A549 (cell line): ENCODE results near the gene FBXL7. TPM values are rescaled to one million over a fixed set of nuclear protein-coding genes. Genes with fewer than 3 reads are reported as not detected.

Experiments
- ATAC-seq, 2 experiments: fragments of 200-7000 bp in 1 of 2; fragments of >200 bp in 1 of 2; cut with Nextera tagmentation in 1 of 2; cut with Tn5 transposase in 1 of 2; 3 replicates each; pipeline versions ENCODE4 v1.8.0 to v1.9.1; 2018 to 2020; ENCODE audit warnings: mild to moderate bottlenecking in 1 of 2, moderate library complexity in 1 of 2
- CTCF ChIA-PET: fragments of 300-600 bp; sonication (Branson Sonifier 250); formaldehyde crosslinking; extraction: SDS; loops from one replicate; lab custom pipeline; 2021; ENCODE audit warnings: antibody characterized with exemption, inconsistent platforms; lab: Yijun Ruan, JAX
- POLR2A ChIA-PET: fragments of 350-600 bp; formaldehyde crosslinking; extraction: SDS; loops from one replicate; lab custom pipeline; 2021; ENCODE audit warnings: antibody characterized with exemption, inconsistent platforms; lab: Yijun Ruan, JAX
- DNase-seq, 2 experiments: peaks; one replicate each; pipeline versions ENCODE4 v3.0.0 to v3.0.0-alpha.2; 2011 to 2016; ENCODE audit warnings: low read depth in 1 of 2, low spot score in 1 of 2
- FAIRE-seq: peaks from 2 replicates; lab custom pipeline; 2011; peaks lifted over from hg19 to GRCh38; lab: Jason Lieb, UNC
- H3K27ac ChIP-seq, 2 experiments: fragments of >200 bp; sonication (Bioruptor Twin); formaldehyde crosslinking; 3 replicates each; pipeline ENCODE4 v1.5.1; 2016 to 2017
- H3K4me1 ChIP-seq: fragments of >200 bp; sonication (Bioruptor Twin); formaldehyde crosslinking; 3 replicates; pipeline ENCODE4 v1.6.1; 2016
- H3K4me2 ChIP-seq: fragments of >200 bp; sonication (Bioruptor Twin); formaldehyde crosslinking; 3 replicates; pipeline ENCODE4 v1.6.1; 2016
- H3K4me3 ChIP-seq: fragments of >200 bp; sonication (Bioruptor Twin); formaldehyde crosslinking; 3 replicates; pipeline ENCODE4 v1.5.1; 2016
- H3K9me3 ChIP-seq: fragments of >200 bp; sonication (Bioruptor Twin); formaldehyde crosslinking; 3 replicates; pipeline ENCODE4 v1.6.1; 2016
- CBX2 ChIP-seq: fragments of 200-600 bp; sonication (generic); IDR thresholded peaks from 2 replicates; pipeline ENCODE4 v1.6.1; 2016; ENCODE audit warnings: low read depth, mild to moderate bottlenecking, borderline replicate concordance
- CEBPB ChIP-seq, 2 experiments: fragments of >200 bp in 1 of 2; sonication (Bioruptor Twin) in 1 of 2; formaldehyde crosslinking in 1 of 2; IDR thresholded peaks; 2 replicates each; pipeline ENCODE4 v1.6.1; 2012 to 2016
- CHD4 ChIP-seq: fragments of 200-600 bp; sonication (generic); IDR thresholded peaks from 2 replicates; pipeline ENCODE4 v1.6.1; 2016; ENCODE audit warnings: antibody characterized with exemption, mild to moderate bottlenecking, borderline replicate concordance
- CTCF ChIP-seq: fragments of >200 bp; sonication (Bioruptor Twin); formaldehyde crosslinking; IDR thresholded peaks from 3 replicates; pipeline ENCODE4 v1.5.1; 2016
- ESRRA ChIP-seq: fragments of 150-350 bp; IDR thresholded peaks from 2 replicates; pipeline ENCODE4 v1.6.1; 2014; ENCODE audit warnings: mild to moderate bottlenecking, low read length, borderline replicate concordance
- FOSL2 ChIP-seq, 2 experiments: fragments of 450-650 bp in 1 of 2; fragments of >200 bp in 1 of 2; sonication (Bioruptor Twin) in 1 of 2; formaldehyde crosslinking; IDR thresholded peaks; 2 replicates each; pipeline versions ENCODE4 v1.5.0 to v1.6.1; 2016 to 2020; ENCODE audit warnings: mild to moderate bottlenecking in 1 of 2, moderate library complexity in 1 of 2
- GATA3 ChIP-seq: IDR thresholded peaks from 2 replicates; pipeline ENCODE4 v1.6.1; 2012; ENCODE audit warnings: borderline replicate concordance
- HDAC2 ChIP-seq: fragments of 200-600 bp; sonication (generic); IDR thresholded peaks from 2 replicates; pipeline ENCODE4 v1.6.1; 2016
- HOXB13 ChIP-seq: fragments of 250-450 bp; sonication (Bioruptor Pico); IDR thresholded peaks from 2 replicates; pipeline ENCODE4 v1.5.0; 2020; ENCODE audit warnings: low read depth, mild to moderate bottlenecking, moderate library complexity
- JUN ChIP-seq, 2 experiments: fragments of >200 bp; sonication (Bioruptor Twin); formaldehyde crosslinking; IDR thresholded peaks; 2 replicates in 1 of 2; 3 replicates in 1 of 2; pipeline ENCODE4 v1.6.1; 2016 to 2017
- KDM5A ChIP-seq: fragments of 200-600 bp; sonication (generic); IDR thresholded peaks from 2 replicates; pipeline ENCODE4 v1.6.1; 2016; ENCODE audit warnings: antibody characterized with exemption, mild to moderate bottlenecking
- MAX ChIP-seq: IDR thresholded peaks from 2 replicates; pipeline ENCODE4 v1.6.1; 2012
- NPAS2 ChIP-seq: fragments of 250-450 bp; sonication (Bioruptor Pico); IDR thresholded peaks from 2 replicates; pipeline ENCODE4 v1.8.0; 2022; ENCODE audit warnings: mild to moderate bottlenecking, moderate library complexity, borderline replicate concordance
- PHF8 ChIP-seq: fragments of 200-600 bp; sonication (generic); IDR thresholded peaks from 2 replicates; pipeline ENCODE4 v1.6.1; 2016; ENCODE audit warnings: low read depth, mild to moderate bottlenecking, antibody characterized with exemption, moderate library complexity, borderline replicate concordance
- RAD21 ChIP-seq, 2 experiments: fragments of >200 bp in 1 of 2; sonication (Bioruptor Twin) in 1 of 2; formaldehyde crosslinking in 1 of 2; IDR thresholded peaks in 1 of 2; conservative IDR thresholded peaks in 1 of 2; 2 replicates in 1 of 2; 3 replicates in 1 of 2; pipeline ENCODE4 v1.6.1; 2012 to 2018; ENCODE audit warnings: inconsistent platforms in 1 of 2
- WGBS: methylation state at CpG from one replicate; pipeline ENCODE4 v1.1.6; 2017; ENCODE audit errors: missing lambda C conversion rate; 5-methylcytosine and 5-hydroxymethylcytosine counted together
- polyA plus RNA-seq, 4 experiments: library from polyadenylated mRNA; depleted of rRNA in 3 of 4; stranded (reverse); fragments of >200 nt; fragmentation: RNase III in 1 of 4; extraction: RNeasy Plus Mini Kit Qiagen cat#74134 plus additional on column Dnase treatment in 1 of 4; gene quantifications; 2 replicates in 3 of 4; 3 replicates in 1 of 4; pipeline ENCODE4 v1.2.3, GENCODE V29; 2011 to 2017
- TF ChIP-seq, protein P1 (sequence below): fragments of 450-650 bp; IDR thresholded peaks from 2 replicates; pipeline ENCODE4 v1.6.1; 2014; ENCODE audit warnings: antibody characterized with exemption
- TF ChIP-seq, protein P2 (sequence below): fragments of 250-450 bp; sonication (Bioruptor Pico); IDR thresholded peaks from 2 replicates; pipeline ENCODE4 v1.5.0; 2021; ENCODE audit warnings: mild to moderate bottlenecking, moderate library complexity, borderline replicate concordance

FBXL7 gene
- polyA plus RNA-seq, 2 of the 4 experiments (the other 2 are of a cell fraction), result 0.90 to 1.7 TPM

- Histone ChIP-seq H3K4me3 (no peak overlapping the region), H3K9me3 (peaks cover 12% of the 10 kb centered on the region), H3K4me2 (no peak overlapping the region), H3K4me1 (no peaks in the 10 kb centered on the region), H3K27ac (no peak overlapping the region)
- ATAC-seq, result no peak
- ChIA-PET CTCF (no interaction called here), POLR2A (no interaction called here)
- no peak for TF ChIP-seq JUN (IDR thresholded peaks at IDR 0.05)
- TF ChIP-seq CEBPB (IDR thresholded peaks at IDR 0.05), result no peak
- TF ChIP-seq ESRRA, result no peak
- TF ChIP-seq RAD21 (conservative IDR thresholded peaks at IDR 0.05 in 1 of 2, IDR thresholded peaks at IDR 0.05 in 1 of 2), result no peak
- TF ChIP-seq HOXB13 (CRISPR knock-in tag), result no peak
- TF ChIP-seq, protein P1, sequence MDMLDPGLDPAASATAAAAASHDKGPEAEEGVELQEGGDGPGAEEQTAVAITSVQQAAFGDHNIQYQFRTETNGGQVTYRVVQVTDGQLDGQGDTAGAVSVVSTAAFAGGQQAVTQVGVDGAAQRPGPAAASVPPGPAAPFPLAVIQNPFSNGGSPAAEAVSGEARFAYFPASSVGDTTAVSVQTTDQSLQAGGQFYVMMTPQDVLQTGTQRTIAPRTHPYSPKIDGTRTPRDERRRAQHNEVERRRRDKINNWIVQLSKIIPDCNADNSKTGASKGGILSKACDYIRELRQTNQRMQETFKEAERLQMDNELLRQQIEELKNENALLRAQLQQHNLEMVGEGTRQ, result no peak
- no peak for TF ChIP-seq GATA3
- no peak for TF ChIP-seq MAX
- TF ChIP-seq, protein P2, sequence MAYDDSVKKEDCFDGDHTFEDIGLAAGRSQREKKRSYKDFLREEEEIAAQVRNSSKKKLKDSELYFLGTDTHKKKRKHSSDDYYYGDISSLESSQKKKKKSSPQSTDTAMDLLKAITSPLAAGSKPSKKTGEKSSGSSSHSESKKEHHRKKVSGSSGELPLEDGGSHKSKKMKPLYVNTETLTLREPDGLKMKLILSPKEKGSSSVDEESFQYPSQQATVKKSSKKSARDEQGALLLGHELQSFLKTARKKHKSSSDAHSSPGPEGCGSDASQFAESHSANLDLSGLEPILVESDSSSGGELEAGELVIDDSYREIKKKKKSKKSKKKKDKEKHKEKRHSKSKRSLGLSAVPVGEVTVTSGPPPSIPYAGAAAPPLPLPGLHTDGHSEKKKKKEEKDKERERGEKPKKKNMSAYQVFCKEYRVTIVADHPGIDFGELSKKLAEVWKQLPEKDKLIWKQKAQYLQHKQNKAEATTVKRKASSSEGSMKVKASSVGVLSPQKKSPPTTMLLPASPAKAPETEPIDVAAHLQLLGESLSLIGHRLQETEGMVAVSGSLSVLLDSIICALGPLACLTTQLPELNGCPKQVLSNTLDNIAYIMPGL, result no peak
- no peak for TF ChIP-seq KDM5A
- TF ChIP-seq CBX2, result no peak
- 43% methylated on average over 8 of the region's 8 CpGs for WGBS
- DNase-seq, result no peak
- no peak for FAIRE-seq
Observed at GRCh38 chr5:15806613-15807012, 306.6 kb downstream of the FBXL7 start.

DNA sequence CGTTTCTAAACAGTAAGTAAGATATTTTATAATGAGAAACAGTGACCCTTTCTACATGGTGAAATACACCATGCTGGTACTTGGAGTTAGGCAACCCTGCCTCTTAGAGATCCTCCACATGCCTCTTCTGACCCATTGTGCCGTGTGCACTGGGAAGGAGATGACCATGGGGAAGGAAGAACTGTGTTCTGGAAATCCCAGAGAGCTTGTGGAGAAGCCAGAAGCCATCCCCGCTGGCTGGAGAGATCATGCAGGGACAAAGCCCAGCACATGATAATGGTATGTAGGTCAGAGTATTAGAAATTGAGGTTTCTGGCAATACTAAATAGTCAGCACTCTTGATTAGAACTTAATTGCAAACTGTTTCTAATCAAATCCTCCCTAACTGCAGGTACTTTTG, 307.3 kb downstream of the FBXL7 start:
- CTCF ChIA-PET, result no interaction called here
- FAIRE-seq (no peak), ATAC-seq (no peak)

DNA sequence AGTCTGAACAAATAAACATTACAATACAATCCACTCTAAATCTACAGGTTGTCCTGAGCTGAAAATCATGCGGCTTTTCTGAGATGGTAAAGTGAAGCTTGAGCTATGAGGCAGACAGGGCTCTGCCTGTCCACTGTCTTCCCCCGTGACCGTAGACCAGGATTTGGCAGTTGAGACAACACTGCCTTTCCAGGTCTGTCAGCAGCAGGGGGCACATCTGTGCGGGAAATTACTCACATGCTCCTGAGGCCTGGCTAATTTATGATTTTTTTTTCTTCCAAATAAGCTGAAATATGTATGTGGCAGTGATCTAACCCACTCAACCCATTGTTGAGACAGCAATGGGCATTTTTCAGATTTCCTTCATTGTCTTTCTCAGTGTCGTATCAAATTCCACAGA, 307.9 kb downstream of the FBXL7 start:
- Histone ChIP-seq H3K4me1 (no peaks in the 10 kb centered on the region), H3K4me3 (no peak overlapping the region), H3K4me2 (no peak overlapping the region), H3K9me3 (peaks cover 12% of the 10 kb centered on the region), H3K27ac (no peak overlapping the region)
- DNase-seq, result no peak
- ChIA-PET CTCF (no interaction called here), POLR2A (no interaction called here)
- FAIRE-seq, result no peak
- no peak for TF ChIP-seq HDAC2
- TF ChIP-seq FOSL2 (IDR thresholded peaks at IDR 0.05), result no peak
- TF ChIP-seq FOSL2 (CRISPR knock-in tag; IDR thresholded peaks at IDR 0.05), result no peak
- no peak for TF ChIP-seq CHD4
- TF ChIP-seq MAX, result no peak
- TF ChIP-seq RAD21 (conservative IDR thresholded peaks at IDR 0.05 in 1 of 2, IDR thresholded peaks at IDR 0.05 in 1 of 2), result 0 out of 5 replicates have a peak, but pooled peaks of 1 of the 2 experiments have one; percentile 3
- WGBS, result 37% methylated on average over 5 of the region's 5 CpGs
- ATAC-seq, result no peak

More for the DNA sequence above, 307.3 kb downstream of the FBXL7 start:
- Histone ChIP-seq H3K27ac (no peak overlapping the region), H3K4me3 (no peak overlapping the region), H3K9me3 (peaks cover 12% of the 10 kb centered on the region), H3K4me1 (no peaks in the 10 kb centered on the region), H3K4me2 (no peak overlapping the region)
- WGBS, result 31% methylated on average over 3 of the region's 3 CpGs
- no peak for DNase-seq
- TF ChIP-seq NPAS2 (CRISPR knock-in tag) (no peak), JUN (IDR thresholded peaks at IDR 0.05) (no peak), PHF8 (no peak), CTCF (no peak)
- TF ChIP-seq, protein P1, result no peak
- TF ChIP-seq, all 56 proteins: peak for 0
- POLR2A ChIA-PET, result no interaction called here
